Embryonic facial prominence (tissue), 1 donor: ENCODE data around the gene SYDE2.
"Not testable (repeated sequence)": the region's sequence is repeated elsewhere in the genome, so short reads cannot be mapped to it uniquely, and the experiment has no call there.

Experiments
- DNase-seq: peaks from one replicate; pipeline ENCODE4 v3.0.0-alpha.2; 2016; ENCODE audit errors: extremely low spot score

The SYDE2 gene

DNA sequence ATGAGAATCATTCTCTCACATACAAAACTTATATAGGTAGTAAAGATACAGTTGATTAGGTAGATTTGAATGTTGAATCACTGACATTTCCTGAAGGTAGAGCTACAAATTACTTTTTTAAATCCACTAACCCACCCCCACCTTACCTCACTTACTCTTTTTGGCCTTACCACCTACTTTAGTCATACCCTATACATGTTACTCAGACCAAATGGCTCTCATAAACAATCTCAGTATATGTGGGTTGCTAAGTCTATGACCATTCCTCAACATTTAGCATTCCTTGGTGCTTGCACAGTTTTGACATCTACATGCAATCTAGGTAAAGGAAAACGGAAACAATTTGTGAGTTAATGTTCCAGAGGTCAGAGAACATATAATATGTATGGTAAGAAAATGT is 26.3 kb downstream of the SYDE2 start:
- no peak for DNase-seq

GRCh38 chr1:85172684-85173337 is 28.0 kb downstream of the SYDE2 start:
- no peak for DNase-seq

GRCh38 chr1:85171721-85172120 is 29.1 kb downstream of the SYDE2 start:
- DNase-seq: no peak

- no peak for DNase-seq
Observed at GRCh38 chr1:85168884-85169283, 31.9 kb downstream of the SYDE2 start.

GRCh38 chr1:85166351-85166750 is 34.5 kb downstream of the SYDE2 start:
- DNase-seq: no peak

DNA sequence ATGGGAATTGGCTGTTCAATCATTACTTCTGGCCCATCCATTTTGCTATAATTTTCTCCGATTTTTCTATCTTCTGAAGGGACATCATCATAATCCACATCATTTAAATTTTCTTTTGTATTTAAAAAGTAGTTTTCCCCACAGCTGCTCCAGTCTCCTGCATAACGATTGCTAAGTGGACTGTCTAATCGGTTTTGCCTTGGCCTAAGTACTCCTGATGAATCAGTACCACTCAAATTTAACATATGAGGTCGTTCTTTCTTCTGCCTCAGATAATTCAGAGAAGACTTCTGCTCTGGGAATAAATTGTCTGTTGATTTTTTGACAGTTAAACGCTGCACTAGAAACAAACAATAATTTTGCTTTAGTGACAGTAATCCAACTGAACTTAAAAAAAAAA is 41.9 kb downstream of the SYDE2 start:
- DNase-seq: no peak

DNA sequence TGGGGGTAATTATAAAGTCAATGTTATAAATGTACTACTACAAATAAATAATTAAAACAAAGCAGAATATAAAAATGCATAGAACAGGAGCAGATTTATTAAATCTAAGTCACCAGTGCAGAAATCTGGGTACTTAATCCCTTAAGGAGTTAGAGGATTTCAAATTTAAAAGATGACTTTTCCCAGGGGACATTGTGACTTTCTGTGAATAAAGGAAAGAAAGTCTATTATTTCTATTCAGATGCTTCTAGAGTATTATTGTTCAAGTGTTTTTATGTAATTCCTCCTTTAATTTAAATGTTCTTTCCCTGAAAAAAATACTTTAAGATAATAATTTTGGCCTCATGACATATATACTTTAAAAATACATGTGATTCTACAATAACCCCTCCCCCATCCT is 43.4 kb downstream of the SYDE2 start:
- no peak for DNase-seq

GRCh38 chr1:85153149-85153891 is 47.5 kb downstream of the SYDE2 start:
- no peak for DNase-seq

DNA sequence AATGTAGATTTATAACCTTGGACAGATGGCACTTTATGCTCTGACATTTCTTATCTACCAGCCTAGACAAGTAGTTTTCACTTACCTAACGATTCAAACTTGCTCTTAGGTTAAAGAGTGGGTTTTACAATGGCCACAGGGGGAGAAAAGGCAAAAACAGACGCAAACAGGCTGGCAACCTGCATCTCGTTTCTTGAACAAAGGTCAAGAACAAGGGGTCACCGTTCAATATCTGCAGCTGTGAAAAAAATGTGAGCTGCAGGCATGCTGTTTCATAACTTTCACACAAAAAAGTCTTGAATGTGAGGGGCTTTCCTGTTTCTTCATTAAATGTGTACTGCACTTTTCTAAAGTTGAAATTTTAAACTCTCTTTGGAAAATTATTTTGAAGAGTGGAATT is 49.4 kb downstream of the SYDE2 start:
- no peak for DNase-seq

- DNase-seq: no peak
Observed at GRCh38 chr1:85149805-85150204, 51.0 kb downstream of the SYDE2 start.

- DNase-seq: no peak
Observed at GRCh38 chr1:85148524-85149250, 52.1 kb downstream of the SYDE2 start.

DNA sequence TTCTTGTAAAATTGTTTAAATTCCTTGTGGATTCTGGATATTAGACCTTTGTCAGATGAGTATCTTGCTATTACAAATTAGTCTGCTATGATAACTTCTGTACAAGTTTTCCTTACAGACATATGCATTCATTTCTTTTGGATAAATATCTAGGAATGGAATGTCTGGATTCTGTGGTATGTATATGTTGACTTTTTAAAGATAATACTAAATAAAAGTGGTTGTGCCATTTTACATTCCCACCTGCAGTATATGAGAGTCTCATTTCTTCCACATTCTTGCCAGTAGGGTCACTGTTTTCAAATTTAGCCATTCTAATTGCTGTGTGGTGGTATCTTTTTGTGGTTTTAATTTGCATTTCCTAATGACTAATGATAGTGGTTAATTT is 53.9 kb downstream of the SYDE2 start:
- no peak for DNase-seq

GRCh38 chr1:85146298-85146971 is 54.4 kb downstream of the SYDE2 start:
- not testable (repeated sequence) for DNase-seq

DNA sequence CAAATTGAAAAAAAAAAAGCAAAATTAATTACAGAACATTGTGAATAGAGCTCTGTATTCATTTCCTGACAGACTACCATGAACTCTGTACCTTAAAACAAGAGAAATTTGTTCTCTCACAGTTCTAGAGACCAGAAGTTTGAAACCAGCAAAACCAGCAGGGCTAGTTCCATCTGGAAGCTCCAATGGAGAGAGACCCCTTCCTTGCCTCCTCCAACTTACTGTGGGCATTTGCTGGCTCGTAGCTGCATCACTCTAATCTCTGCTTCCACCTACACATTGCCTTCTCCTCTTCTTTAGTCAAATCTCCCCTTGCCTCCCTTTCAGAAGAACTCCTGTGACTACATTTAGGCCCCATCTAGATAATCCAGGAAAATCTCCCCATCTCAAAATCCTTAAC is 56.5 kb downstream of the SYDE2 start:
- DNase-seq: no peak

- DNase-seq: no peak
Observed at GRCh38 chr1:85142753-85143152, 58.1 kb downstream of the SYDE2 start.

GRCh38 chr1:85138439-85138838 is 62.4 kb downstream of the SYDE2 start:
- not testable (repeated sequence) for DNase-seq

DNA sequence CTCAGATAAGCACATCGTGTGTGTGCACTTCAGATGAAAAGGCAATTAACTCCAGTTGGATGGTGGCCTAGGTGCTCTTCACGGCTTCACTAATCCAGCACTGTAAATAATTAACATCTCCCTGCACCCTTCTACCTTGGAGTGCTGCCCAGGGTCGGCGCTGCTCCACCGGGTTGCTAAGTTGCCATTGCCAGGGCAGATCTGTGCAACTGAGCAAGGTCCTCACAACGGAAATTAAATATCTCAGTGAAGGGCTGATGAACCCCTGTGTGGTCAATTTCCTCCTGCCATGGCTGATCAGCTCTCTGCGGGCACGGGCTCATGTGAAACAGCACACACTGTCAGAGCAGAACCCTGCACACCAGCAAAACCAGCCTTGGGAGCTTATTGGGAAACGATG is 63.2 kb downstream of the SYDE2 start:
- DNase-seq: no peak

GRCh38 chr1:85135392-85135798 is 65.4 kb downstream of the SYDE2 start:
- no peak for DNase-seq

DNA sequence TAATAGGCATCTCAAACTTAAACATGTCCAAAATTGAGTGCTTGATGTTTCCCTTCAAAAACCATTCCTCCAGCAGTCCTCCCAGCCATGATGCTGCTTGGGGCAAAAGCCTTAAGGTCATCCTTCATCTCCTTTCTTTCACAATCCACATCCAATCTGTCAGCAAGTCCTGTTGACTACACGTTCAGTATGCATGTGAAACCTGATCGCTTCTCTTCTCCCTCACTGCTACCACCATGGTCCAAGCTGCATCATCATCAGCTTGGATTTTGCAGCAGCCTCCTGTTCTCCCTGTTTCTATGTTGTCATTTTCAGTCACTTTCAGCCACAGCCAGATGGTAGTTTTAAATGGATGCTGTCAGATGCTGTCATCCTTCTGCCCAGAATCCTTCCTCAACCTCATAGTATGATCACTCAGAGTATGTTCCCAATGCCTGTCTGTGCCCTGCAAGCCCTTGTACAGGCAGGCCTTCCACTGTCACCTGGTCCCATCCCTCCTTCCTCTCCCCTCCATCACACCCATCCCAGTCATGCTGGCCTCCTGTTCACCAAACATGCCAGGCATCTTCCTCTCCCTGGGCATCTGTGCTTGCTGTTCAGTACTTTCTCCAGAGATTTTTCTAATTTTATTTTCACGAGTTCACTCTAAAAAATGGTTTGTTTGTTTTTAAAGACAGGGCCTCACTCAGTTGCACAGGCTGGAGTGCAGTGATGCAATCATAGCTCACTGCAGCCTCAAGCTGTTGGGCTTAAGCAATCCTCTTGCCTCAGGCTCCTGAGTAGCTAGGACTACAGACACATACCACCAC is 66.0 kb downstream of the SYDE2 start:
- no peak for DNase-seq

GRCh38 chr1:85133565-85134159 is 67.2 kb downstream of the SYDE2 start:
- no peak for DNase-seq

DNA sequence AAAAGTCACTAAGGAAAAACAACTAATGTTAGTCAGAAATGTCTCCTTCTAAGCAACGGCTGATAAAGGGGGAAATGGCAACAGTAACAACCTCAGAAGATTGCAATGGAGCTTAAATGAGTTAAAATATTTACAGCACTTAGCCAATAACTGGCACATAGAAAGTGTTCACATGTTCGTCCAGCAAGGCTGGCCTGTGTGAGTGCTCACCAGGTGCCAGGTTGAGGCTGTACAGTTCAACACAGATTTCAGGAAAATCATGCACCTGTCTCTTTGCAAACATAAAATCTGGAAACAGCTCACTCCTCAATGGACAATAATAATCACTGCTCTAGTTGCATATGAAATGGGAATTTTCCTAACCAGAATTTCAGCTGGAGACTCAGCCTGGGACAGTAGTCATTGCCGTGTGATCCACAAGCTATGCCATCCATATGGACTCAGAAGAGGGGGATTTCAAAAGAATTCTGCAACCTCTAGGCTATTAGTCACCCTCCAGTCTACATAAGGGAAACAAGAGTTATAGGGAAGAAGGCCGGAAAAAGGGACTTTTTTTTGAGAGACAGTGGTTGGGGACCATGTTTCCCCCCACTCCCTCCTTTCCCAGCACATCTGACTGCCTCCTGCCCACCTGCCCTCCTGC is 68.6 kb downstream of the SYDE2 start:
- no peak for DNase-seq
